ENCODE measurements around the gene C20orf173.
"Not testable (repeated sequence)": the region's sequence is repeated elsewhere in the genome, so short reads cannot be mapped to it uniquely, and the experiment has no call there.

C20orf173 gene

DNA sequence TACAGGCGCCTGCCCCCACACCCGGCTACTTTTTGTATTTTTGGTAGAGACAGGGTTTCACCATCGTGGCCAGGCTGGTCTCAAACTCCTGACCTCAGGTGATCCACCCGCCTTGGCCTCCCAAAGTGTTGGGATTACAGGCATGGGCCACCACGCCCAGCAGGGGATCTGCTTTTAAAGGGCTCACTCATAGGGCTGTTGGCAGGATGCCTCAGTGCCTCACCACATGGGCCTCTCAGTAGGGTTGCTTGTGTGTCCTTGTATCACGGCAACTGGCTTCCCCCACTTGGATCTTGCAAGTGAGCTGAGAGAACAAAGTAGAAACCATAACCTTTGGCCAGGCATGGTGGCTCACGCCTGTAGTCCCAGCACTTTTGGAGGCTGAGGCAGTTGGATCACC lies 15.5 kb upstream of the C20orf173 start:
- not testable (repeated sequence) for DNase-seq

DNA sequence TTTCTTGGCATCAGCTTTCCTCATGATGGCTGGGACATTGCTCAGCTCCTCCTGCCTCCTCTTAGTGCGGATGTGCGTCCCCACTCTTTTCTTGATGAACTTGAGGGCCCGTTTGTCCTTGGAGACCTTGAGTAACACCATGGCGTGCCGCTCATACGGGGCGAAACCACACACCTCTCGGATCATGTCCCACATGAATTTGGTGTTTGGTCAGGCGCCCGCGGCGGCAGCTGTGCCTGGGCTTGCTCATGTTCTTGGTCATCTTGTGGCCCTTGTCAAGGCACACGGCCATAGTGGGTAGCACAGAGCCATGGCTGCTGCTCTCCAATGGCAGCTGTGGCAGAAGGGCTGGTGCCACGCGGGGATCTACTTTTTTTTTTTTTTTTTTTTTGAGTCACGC lies 15.0 kb upstream of the C20orf173 start:
- no peak for DNase-seq

DNA sequence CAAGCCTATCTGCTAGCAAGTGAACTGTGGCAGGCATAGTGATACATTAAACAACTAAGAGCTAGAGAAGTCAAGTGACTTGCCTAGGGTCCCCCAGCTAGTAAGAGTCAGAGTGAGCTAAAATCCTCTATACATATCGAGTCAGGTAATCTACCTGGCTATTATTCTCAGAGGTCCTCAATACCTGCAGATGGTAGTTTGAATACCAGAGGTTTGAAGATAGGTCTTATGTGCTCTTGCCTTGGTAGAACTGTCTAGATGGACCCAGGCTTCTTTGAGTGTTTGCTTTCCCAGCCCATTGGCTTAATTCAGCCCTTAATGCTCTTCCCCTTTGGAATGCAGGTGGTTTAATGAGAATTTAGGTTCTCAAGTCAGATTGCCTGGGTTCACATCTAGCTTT lies 13.5 kb upstream of the C20orf173 start:
- DNase-seq = no peak

DNA sequence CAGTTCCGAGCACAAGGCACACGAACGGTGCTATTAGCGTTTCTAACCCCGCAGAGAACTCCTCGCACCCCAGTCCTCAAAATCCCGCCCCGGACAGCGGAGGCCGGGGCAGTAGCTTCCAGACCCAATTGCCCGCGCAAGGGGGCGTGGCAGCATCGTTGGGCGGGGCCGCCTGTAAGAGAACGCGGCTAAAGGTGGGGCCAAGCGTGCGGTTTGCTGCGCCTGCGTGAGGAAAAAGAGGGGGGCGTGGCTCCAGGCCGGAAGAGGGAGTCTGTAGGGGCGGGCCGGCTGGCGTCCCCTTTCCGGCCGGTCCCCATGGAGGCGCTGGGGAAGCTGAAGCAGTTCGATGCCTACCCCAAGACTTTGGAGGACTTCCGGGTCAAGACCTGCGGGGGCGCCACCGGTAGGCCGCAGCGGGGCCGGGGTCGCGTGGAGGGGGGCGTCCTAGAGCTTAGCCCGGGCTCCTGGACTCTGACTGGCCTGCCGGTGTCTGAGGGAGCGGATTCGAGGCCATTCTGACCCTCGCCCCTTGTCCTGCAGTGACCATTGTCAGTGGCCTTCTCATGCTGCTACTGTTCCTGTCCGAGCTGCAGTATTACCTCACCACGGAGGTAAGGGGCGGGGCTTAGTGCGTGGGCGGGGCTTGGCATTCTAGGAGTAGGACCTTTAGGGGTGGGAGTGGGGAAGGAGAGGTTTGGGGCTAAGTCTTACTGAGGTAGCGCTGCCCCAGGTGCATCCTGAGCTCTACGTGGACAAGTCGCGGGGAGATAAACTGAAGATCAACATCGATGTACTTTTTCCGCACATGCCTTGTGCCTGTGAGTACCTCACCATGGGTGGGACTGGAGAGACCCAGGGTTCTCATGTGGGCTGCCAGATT lies 12.6 kb upstream of the C20orf173 start, which contains the start of gene ERGIC3:
Gene ERGIC3 (plus strand): TSS at position 296 of the 880 bp plus-strand sequence. CDS start 20 bp downstream, at position 316.
- DNase-seq = peak; percentile 95

DNA sequence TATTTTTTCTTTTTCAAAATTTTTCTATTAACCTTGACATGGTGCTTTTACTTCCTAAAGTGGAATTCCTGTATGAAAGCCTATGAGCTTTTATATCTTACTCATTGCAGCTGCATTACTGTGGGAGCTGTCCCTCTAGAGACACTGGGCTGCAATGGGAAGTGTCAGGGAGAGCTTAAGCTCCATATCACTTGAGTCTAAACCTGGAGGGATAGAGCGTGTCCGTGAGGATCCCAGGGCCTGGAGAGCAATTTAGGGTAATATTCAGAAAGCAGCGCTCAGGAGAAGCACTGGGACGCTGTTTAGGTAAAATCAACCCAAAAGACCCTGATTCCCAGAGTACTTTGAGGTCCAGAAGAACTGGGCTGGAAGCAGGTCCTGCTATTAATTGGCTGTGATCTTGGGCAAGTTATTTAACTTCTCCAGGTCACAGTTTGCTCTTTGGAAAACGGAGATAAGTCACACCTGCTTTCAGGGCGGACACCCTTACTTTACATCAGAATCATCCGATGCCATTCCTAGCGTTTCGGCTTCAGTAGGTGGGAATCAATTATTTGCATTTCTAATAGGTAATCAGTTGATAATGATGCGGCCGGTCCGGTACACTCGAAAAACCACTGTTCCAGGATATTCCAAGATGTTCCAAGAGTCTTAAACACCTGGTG lies 11.8 kb upstream of the C20orf173 start:
- no peak for DNase-seq

DNA sequence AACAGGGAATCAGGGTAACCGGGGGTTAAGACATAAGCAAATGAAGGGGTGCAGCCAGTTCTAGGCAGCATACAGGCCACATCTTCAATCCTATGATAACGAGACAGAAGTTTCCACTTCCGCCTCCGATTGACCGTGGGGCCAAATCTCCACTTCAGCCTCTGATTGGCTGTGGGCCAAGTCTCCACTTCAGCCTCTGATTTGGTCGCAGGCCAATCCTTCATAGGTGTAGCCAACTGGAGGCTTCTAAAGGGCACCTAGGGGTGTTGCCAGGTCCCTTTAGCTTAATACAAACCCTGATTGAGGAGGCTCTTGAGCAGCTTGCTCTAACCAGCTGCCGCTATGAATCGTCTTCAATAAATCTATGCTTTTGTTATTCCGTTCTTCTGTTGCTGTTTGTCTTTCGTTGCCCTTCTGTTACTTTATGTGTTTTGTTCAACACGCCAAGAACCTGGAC lies 10.3 kb upstream of the C20orf173 start:
- no peak for DNase-seq

DNA sequence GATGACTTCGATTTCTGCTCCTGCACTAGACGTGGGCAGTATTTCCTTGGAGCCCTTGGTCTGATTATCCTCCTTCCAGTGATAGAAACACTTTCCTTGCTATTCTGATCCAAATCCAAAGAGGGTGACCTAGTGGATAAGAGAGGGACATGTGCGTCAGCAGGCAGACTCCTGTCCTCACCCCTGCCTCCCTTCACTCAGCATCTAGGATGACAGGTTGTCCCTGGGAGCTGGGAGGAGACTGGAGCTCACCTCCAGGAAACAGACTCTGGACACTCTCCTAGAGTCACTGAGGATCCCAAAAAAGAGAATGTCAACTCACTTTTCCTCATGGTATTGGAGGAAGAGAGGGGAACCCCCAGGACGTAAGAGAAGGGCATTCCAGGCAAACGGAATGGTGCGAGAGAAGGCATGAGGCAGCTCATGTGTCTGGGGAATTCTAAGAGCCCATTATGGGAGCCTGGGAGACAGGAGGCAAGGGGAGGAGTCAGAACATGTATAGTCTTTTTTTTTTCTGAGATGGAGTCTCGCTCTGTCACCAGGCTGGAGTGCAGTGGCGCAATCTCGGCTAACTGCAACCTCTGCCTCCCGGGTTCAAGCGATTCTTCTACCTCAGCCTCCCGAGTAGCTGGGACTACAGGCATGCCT lies 2.2 kb downstream of the C20orf173 start:
- no peak for DNase-seq

DNA sequence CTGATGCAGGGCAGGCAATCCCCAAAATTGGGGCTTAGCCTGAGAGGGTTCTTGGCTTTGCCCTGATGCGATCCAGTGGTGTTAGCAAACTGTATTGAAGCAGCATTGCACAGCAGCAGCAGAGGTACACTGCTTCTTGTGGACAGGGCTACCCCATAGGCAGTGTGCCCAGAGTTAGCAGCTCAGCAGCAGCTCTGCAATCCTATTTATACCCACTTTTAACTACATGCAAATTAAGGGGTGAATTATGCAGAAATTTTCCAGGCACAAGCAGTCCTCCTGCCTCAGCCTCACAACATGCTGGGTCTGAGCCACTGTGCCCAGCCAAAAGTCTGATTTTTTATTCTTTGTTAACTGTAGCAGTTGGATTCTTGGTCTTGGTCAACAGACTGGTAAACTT lies 3.8 kb downstream of the C20orf173 start:
- no peak for DNase-seq

DNA sequence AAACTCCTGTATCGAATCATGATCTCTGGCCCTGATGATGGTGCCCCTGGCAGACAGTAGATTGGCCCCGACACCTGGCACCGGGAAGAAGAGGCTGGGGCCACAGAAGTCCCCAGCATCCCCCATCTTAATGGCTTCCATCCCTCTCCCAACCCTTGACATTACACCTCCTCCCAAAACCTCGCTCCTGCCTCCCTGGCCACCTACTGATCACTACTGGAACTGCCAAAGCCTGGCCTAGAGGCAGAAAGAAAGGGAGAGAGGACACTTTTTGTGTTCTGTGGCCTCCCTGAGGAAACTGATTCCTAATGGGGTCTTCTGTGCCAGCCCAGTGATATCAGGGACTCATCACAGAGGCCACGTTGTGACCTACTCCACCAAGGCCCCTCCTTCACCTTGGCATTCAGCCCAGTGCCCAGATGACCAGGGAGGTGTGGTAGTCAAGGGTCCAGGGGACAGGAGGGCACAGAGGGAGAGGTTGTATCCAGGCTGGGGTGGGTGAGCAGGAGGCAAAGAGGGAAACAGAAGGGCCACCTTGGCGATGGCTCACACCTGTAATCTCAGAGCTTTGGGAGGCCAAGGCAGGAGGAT lies 6.1 kb downstream of the C20orf173 start:
- DNase-seq = no peak

DNA sequence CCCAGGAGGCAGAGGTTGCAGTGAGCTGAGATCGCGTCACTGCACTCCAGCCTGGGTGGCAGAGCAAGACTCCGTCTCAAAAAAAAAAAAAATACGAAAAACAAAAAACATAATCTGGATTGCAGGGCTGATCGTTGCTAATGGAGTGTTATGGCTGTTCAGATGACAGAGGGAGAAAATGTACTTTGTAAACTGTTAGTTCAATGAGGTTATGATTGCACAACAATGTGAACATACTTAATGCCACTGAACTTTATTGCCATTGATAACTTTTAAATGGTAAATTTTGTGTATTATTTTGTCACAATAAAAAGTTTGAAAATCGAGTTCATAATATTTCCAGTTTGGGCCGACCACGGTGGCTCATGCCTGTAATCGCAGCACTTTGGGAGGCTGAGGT lies 10.5 kb downstream of the C20orf173 start:
- DNase-seq = no peak

DNA sequence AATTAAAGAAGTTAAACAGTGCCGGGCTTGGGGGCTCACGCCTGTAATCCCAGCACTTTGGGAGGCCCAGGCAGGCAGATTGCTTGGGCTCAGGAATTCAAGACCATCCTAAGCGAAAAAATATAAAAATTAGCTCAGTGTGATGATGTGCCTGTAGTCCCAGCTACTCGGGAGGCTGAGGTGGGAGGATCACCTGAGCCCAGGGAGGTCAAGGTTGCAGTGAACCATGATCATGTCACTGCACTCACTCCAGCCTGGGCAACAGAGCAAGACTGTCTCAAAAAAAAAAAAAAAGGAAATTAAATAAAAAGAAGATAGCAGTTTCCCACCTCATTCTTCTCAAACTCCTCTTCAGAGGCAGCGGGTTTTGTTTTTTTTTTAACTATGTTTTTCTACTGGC lies 11.7 kb downstream of the C20orf173 start:
- not testable (repeated sequence) for DNase-seq

DNA sequence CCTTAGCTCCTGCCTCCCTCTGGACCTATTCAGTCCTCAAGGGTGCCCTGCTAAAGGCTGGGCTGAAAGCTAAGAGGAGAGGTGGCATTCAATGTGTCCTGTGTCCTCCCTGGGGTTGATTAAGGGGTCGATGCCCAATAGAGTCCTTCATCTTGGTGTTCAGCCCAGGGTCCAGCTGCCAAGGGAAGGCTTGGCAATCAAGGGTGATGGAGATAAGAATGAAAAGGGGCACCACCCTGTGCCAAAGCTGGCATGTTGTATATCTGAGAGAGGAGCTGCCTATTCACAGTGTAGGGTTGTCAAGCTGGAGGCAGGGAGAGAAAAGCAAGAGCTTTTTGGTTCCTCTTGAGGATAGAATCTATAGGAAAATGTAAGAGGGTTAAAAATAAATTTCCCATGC lies 12.3 kb downstream of the C20orf173 start:
- DNase-seq = no peak

DNA sequence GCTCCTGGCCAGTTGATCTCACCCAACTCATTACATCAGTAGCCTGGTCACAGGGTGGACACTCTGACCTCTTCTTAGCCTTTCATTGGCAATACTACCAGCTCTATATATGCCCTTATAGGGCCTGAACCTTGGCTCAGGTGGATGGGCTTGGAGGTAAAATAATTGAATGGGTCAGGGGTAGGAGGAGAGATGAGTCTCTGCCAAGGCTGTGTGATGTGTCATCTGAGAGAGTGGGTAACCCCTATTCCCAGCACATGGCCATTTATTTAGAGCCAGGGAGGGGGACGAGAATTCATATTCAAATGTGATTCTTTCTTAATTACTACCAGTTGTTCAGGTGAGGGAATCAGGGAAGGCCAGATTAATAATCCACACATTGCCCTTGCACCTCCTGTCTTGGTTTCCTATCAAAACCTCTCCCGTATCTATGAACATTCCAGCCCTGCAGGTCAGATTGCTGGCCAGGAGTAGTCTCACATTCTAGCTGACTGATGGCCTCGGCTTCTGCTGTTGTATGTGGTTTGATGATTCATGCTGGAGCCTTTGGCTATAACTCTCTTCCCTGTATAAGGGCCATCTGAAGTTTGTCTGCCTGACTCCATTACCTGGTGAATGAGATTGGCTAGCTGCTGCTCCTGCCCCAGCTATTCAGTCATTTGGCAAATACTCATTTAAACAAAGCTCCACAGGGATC lies 13.4 kb downstream of the C20orf173 start:
- DNase-seq = no peak

DNA sequence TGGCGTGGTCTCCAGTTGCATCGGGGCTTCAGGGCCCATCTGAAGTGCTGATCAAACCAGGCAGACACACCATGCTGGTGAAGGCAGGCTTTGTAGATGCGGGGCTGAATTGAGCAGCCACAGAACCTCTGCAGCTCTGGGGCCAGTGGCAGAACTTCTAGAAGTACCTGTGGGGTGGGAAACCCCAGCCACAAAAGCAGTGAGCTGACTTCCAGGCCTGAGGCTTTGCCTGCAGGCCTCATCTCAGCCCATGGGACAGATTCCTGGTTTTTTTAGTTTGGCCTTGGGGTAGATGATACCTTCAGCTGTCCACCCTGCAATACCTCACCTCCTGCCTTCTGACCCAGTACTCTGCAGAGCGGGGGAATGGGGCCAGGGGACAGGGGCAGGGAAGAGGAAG lies 14.1 kb downstream of the C20orf173 start:
- DNase-seq = no peak

DNA sequence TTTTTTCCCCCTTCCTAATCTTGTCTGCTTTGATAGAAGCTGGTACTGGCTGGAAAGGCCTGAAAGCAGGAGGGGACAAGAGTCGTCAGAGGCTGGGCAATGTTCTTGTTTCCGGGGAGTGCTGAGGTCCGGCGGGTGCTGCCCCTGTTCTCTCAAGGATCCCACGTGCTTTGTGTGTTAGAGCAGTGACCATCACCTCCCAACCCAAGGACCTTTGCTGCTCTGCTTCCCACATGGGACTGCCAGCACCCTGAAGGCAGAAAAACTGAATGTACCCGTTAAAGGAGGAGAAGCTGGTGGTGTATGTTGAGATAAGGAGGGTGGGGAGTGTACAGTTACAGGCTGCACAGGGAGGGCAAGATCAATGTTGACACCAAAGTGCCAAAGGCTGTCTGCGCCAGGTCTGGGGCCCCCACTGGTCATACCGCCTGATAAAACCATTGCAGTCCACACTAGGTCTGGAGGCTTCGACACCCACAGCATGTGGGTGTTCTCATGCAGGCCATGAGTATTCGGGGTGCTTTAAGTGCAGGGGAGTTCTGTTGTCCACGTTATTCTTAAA lies 15.0 kb downstream of the C20orf173 start:
- DNase-seq = no peak

DNA sequence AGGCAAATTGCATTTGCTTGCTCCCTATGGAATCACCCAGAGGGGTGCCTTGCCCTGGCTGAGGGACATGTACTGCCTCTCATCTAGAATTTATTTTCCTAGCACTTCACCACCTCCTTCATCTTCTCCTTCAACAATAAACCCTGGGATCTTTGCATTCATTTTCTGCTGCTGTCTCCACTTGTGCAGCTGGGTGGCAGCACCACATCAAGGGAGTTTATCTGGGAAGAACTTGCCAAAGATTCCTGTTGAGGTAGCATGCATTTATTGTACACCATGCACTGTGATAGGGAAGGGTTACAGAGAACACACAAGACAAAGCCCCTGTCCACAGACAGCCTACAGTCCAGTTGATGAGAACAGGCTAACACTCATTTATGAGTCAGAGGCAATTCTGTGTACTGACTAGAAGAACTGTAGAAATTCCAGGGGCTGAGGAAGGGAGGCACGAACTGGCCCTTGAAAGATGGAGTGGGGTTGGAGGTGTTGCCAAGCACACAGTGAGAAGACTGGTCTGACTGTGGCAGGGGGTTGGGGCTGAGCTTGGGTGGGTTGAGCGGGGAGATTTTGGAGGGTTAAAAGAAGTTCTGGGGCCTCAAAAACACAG lies 17.5 kb downstream of the C20orf173 start:
- no peak for DNase-seq

DNA sequence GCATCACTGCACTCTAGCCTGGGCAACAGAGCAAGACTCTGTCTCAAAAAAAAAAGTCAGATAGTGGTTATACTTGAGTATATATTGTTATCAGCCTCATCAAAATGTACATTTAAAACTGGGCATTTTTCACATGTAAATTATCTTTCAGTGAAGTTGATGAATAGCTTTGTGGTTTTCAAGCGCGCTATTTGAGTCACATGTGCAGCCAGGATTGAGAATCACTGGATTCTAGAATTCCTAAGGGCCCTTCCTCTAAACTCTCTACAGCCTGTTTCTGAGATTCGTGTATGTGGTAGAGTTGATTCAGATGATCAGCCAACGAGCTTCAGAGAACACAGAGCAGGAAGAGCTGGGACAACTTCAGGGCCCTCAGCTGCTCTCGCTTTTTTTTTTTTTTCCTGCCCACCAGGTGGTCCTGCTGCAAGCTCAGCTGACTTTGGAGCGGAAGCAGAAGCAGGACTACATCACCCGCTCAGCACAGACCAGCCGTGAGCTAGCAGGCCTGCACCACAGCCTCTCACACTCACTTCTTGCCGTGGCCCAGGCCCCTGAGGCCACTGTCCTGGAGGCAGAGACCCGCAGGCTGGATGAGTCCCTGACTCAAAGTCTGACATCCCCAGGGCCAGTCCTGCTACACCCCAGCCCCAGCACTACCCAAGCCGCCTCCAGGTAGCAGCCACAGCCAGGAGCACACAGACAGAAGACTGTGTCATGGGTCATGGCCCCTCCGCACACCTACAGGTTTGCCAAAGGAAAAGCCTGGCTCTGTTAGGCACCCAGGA lies 18.3 kb downstream of the C20orf173 start:
- DNase-seq = no peak

DNA sequence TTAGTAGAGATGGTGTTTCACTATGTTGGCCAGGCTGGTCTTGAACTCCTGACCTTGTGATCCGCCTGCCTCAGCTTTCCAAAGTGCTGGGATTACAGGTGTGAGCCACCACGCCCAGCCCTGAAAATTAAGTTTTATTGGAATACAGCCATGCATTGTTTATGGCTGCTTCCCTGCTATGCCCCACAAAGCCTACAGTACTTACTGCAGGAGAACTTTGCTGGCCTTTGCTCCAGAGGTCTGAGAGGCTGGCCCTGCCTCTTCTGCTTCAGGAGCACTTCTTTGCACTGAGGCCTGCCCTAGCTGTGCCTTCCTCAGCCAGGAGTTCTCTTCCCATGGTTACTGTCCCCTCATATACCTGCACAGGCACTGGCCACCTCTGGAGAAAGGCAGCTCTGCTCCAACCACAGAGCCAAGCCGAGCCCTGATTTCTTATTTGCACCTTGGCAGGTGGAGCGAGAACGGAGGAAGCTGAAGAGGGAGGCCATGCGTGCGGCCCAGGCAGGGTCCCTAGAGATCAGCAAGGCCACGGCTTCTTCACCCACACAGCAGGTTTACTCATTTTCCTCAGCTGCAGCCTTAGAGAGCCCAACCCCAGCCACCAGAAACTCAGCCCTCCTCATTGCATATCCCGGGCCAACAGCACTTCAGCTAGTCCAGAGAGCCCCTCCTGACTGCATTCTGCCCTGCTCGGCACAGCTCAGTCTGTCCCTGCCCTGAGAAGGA lies 20.8 kb downstream of the C20orf173 start:
- no peak for DNase-seq

DNA sequence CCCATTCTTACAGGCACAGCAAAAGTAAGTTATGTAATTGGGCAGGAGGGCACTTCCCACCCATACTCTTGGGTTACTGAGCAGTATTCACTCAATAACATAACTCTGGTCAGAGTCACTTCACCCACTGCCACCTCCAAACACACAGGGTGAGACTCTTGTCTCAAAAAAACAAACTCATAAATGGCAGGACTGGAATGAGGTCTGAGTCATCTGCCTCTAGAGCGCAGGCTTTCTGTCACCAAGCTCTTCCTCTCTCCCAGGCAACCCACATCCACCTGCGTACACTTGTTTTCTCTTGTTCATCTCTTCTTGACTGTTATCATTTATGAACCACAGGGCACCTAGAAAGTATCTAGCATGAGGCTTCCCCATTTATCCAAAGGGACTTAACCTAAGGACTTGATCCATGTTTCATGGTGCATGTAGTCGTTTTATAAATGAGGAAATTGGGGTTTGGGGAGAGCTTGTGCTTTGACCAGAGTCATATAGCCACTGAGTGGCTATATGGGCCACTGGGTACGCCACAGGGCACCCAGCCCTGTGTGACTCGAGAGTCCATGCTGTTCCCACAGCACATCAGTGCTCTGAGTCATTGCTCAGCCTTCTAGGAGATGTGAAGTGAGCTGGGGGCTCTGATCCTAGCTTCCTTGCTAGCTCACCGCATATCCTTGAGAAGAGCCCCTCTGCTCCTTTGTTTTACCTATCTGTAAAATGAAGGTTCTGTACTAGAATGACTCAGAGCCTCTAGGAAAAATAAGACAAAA lies 22.4 kb downstream of the C20orf173 start:
- no peak for DNase-seq
